KMS-11 (cell line): ENCODE data around the gene CDC42BPB.
"Not testable (repeated sequence)": the region's sequence is repeated elsewhere in the genome, so short reads cannot be mapped to it uniquely, and the experiment has no call there.

Experiments
- H2AFZ ChIP-seq: fragments of 200-600 bp; sonication (generic); 2 replicates; pipeline ENCODE4 v1.6.1; 2016; ENCODE audit warnings: antibody characterized with exemption, mixed run types, low read depth
- H3K27ac ChIP-seq: fragments of 200-600 bp; sonication (generic); 2 replicates; pipeline ENCODE4 v1.6.1; 2016; ENCODE audit warnings: mild to moderate bottlenecking, mixed run types
- H3K27me3 ChIP-seq: fragments of 200-600 bp; sonication (generic); 2 replicates; pipeline ENCODE4 v1.6.1; 2017; ENCODE audit warnings: mild to moderate bottlenecking, low read depth, mixed run types, moderate library complexity; ENCODE audit not compliant: insufficient read depth
- H3K36me3 ChIP-seq: fragments of 200-600 bp; sonication (generic); 2 replicates; pipeline ENCODE4 v1.6.1; 2017; ENCODE audit warnings: mild to moderate bottlenecking, mixed run types; ENCODE audit not compliant: insufficient read depth
- H3K4me1 ChIP-seq: fragments of 200-600 bp; sonication (generic); 2 replicates; pipeline ENCODE4 v1.6.1; 2016; ENCODE audit warnings: mild to moderate bottlenecking, low read depth, mixed run types; ENCODE audit not compliant: poor library complexity, severe bottlenecking
- H3K4me2 ChIP-seq: fragments of 200-600 bp; sonication (generic); 2 replicates; pipeline ENCODE4 v1.7.0; 2016; ENCODE audit warnings: mild to moderate bottlenecking, mixed run types
- H3K4me3 ChIP-seq: fragments of 200-600 bp; sonication (generic); IDR thresholded peaks from 2 replicates; pipeline ENCODE4 v1.6.1; 2017; ENCODE audit warnings: low read depth, low read length, mixed read lengths; ENCODE audit not compliant: insufficient read depth
- H3K79me2 ChIP-seq: fragments of 200-600 bp; sonication (generic); 2 replicates; pipeline ENCODE4 v1.6.1; 2016; ENCODE audit warnings: low read depth, mixed run types; ENCODE audit not compliant: insufficient read depth
- H3K9ac ChIP-seq: fragments of 200-600 bp; sonication (generic); 2 replicates; pipeline ENCODE4 v1.6.1; 2016; ENCODE audit warnings: mild to moderate bottlenecking, mixed run types
- H4K20me1 ChIP-seq: fragments of 200-600 bp; sonication (generic); 2 replicates; pipeline ENCODE4 v1.6.1; 2016; ENCODE audit warnings: mild to moderate bottlenecking, mixed run types; ENCODE audit not compliant: insufficient read depth
- TF ChIP-seq, protein P1 (sequence below): fragments of 200-600 bp; sonication (generic); conservative IDR thresholded peaks from 2 replicates; pipeline ENCODE4 v1.6.1; 2017; ENCODE audit warnings: low read depth, mild to moderate bottlenecking, antibody characterized with exemption, low read length, moderate library complexity, mixed read lengths

The CDC42BPB gene

DNA sequence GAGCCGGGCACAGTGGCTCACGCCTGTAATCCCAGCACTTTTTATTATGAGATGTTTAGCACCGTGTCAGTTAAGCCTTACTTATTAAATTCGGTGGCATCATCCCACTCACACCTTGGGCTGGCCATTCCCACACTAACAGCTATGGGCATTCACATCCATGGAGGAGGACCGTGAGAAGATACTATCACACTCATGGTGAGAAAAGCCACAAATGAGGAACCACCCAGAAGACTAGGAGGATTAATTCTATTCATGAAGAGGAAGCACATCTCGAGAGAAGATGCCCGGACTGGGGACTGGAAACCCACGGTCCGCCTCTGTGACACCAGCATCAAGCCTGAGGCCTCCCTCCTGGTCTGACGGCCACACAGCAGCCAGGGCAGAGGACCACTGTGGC lies 4.9 kb downstream of the CDC42BPB start:
- Histone ChIP-seq H3K79me2 (peaks cover 9% of the 10 kb centered on the region), H3K4me3 (no peak overlapping the region), H4K20me1 (no peaks in the 10 kb centered on the region), H2AFZ (no peak overlapping the region), H3K4me2 (no peak overlapping the region), H3K27ac (no peak overlapping the region), H3K36me3 (no peaks in the 10 kb centered on the region), H3K27me3 (no peaks in the 10 kb centered on the region), H3K9ac (no peak overlapping the region), H3K4me1 (peaks cover 8% of the 10 kb centered on the region)
- TF ChIP-seq, protein P1, sequence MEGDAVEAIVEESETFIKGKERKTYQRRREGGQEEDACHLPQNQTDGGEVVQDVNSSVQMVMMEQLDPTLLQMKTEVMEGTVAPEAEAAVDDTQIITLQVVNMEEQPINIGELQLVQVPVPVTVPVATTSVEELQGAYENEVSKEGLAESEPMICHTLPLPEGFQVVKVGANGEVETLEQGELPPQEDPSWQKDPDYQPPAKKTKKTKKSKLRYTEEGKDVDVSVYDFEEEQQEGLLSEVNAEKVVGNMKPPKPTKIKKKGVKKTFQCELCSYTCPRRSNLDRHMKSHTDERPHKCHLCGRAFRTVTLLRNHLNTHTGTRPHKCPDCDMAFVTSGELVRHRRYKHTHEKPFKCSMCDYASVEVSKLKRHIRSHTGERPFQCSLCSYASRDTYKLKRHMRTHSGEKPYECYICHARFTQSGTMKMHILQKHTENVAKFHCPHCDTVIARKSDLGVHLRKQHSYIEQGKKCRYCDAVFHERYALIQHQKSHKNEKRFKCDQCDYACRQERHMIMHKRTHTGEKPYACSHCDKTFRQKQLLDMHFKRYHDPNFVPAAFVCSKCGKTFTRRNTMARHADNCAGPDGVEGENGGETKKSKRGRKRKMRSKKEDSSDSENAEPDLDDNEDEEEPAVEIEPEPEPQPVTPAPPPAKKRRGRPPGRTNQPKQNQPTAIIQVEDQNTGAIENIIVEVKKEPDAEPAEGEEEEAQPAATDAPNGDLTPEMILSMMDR = no peak

DNA sequence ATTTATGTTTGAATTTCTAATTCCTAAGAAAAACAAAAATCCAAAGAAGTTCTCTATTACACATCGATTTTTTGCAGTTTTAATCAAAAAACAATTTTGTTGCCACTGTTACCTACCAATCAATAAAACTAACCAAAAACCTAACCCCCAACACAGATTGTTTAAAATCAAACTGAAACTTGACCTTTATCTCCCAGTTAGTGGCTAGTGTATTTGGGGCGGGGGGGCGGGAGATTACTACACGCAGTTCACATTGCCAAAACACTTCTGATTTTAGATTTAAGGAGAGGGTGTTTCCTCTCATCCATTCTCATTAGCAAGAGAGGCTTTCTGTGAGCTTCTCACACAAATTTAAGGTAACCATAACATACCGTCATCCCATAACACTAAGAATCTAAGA lies 6.4 kb downstream of the CDC42BPB start:
- no peak overlapping the region for H3K4me3 ChIP-seq
- H3K9ac ChIP-seq = no peak overlapping the region
- H4K20me1 ChIP-seq = no peaks in the 10 kb centered on the region
- TF ChIP-seq, protein P1 = no peak
- H2AFZ ChIP-seq = no peak overlapping the region
- H3K4me2 ChIP-seq = no peak overlapping the region
- H3K27ac ChIP-seq = no peak overlapping the region
- no peaks in the 10 kb centered on the region for H3K36me3 ChIP-seq
- no peaks in the 10 kb centered on the region for H3K27me3 ChIP-seq
- H3K4me1 ChIP-seq = peaks cover 5% of the 10 kb centered on the region
- peaks cover 5% of the 10 kb centered on the region for H3K79me2 ChIP-seq

DNA sequence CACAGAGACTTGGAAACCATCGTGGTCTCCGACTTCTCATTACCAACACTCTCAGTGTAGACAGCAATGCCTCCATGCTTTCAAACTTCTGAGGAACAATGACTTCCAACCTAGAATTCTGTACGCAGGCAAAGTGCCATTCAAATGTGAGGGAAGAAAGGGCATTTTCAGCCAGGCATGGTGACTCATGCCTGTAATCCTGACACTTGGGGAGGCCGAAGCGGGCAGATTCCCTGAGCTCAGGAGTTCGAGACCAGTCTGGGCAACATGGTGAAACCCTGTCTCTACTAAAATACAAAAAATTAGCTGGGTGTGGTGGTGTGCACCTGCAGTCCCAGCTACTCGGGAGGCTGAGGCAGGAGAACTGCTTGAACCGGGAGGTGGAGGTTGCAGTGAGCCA lies 9.9 kb downstream of the CDC42BPB start:
- H3K4me2 ChIP-seq, H3K79me2 ChIP-seq, H3K36me3 ChIP-seq, H3K27ac ChIP-seq, H3K27me3 ChIP-seq, H3K9ac ChIP-seq, H4K20me1 ChIP-seq, H3K4me3 ChIP-seq, H3K4me1 ChIP-seq, H2AFZ ChIP-seq: not testable (repeated sequence)

DNA sequence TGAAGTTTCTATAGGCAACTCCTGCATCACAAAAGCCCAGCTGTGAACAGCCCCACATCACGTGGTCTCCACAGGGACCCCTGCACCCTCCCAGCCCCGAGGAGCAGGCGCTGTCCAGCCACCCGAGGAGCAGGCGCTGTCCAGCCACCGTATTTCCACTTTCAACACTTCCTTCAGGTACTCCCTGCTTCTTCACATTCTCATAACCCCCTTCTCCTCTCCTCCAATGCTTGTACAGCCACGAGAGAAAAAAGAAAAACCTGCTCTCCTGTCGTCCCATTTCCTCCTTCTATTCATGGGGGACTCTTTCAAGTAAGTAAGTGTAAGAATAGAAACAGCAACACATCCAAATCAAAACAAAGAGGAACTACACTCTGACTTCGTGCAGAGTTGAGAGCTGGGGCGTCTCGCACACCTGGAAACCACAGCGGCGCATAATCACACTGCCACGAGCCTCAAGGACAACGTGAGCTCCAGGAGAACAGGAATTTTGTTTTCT lies 11.9 kb downstream of the CDC42BPB start:
- Histone ChIP-seq H3K27me3 (no peaks in the 10 kb centered on the region), H4K20me1 (no peaks in the 10 kb centered on the region), H3K36me3 (no peaks in the 10 kb centered on the region), H3K4me1 (no peaks in the 10 kb centered on the region), H3K9ac (no peak overlapping the region), H2AFZ (no peak overlapping the region), H3K4me3 (no peak overlapping the region), H3K27ac (no peak overlapping the region), H3K79me2 (no peaks in the 10 kb centered on the region), H3K4me2 (no peak overlapping the region)
- TF ChIP-seq, protein P1 = no peak

DNA sequence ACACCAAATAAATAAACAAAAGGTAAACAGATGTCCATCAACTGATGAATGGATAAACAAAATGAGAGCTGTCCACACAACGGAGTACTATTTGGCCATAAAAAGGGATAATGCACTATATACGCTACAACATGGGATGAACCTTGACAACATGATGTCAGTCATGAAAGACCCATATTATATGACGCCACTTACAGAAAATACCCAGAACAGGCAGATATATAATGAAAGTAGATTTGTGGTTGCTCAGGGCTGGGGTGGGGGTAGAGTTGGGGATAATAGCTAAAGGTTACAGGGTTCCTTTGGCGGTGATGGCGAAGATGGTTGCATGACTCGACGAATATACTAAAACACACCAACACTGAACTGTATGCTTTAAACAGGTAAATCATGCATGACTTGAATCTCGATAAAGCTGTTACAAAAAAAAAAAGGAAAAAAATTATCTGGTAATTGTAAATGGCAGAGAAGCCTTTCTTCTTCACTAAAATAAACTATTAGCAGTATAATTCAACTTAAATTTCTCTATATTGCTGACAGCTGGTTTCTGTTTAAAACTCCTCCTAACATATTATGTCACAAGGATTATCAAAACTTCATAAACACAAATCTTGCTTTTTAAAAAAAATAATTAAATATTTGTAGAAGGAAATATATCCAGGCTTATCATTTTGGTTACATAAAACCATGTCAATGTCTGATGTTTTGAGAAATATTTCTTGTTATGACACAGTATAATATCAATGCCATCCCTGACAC lies 13.9 kb downstream of the CDC42BPB start:
- Histone ChIP-seq H3K79me2 (no peaks in the 10 kb centered on the region), H3K9ac (no peak overlapping the region), H3K36me3 (no peaks in the 10 kb centered on the region), H3K27ac (no peak overlapping the region), H3K4me3 (no peak overlapping the region), H3K4me1 (no peaks in the 10 kb centered on the region), H2AFZ (no peak overlapping the region), H3K4me2 (no peak overlapping the region), H4K20me1 (no peaks in the 10 kb centered on the region), H3K27me3 (no peaks in the 10 kb centered on the region)
- TF ChIP-seq, protein P1 = no peak
